Mucosa of gallbladder (tissue), 1 donor: ENCODE data around the gene ATP10A. TPM values are rescaled to one million over a fixed set of nuclear protein-coding genes. Genes with fewer than 3 reads are reported as not detected.
A peak's percentile ranks its signal among the peaks of the same experiment; 100 is the strongest.

Experiments
- DNase-seq: peaks from one replicate; pipeline ENCODE4 v3.0.0-alpha.2; 2020; ENCODE audit warnings: low spot score
- total RNA-seq: library from RNA; stranded (reverse); gene quantifications from one replicate; pipeline ENCODE4 v1.2.1, GENCODE V29; 2021
- donor health status: DM: no; HTN: no; CAD: no.

ATP10A gene
- total RNA-seq, 1 donor from 2014 or later = 19.8 TPM

DNA sequence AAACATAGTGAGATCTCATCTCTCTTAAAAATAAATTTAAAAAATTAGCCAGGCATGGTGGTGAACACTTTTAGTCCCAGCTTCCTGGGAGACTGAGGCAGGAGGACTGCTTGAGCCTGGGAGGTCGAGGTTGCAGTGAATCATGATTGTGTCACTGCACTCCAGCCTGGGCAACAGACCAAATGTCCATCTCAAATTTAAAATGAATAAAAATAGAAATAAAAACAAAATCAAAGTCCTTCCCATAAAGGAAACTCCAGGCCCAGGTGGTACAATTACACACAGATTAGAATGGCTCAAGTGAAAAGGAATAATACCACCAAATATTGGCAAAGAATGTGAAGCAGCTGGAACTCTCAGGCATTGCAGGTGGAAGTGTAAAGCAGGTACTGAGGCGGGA, 19.3 kb upstream of the ATP10A start:
- DNase-seq = no peak

DNA sequence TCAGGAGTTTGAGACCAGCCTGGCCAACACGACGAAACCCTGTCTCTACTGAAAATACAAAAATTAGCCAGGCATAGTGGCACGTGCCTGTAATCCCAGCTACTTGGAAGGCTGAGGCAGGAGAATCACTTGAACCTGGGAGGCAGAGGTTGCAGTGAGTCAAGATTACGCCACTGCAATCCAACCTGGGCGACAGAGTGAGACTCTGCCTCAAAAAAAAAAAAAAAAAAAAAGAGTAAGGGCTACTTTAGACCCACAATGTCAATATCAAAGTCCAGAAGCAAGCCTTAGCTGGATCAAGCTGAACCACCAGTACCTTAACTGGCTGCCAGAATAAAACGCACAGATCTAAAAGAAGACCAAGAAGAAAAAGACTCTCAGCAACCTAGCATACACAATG, 17.8 kb upstream of the ATP10A start:
- peak; percentile 51 for DNase-seq

- DNase-seq = no peak
Measured at GRCh38 chr15:25880411-25880810, 17.3 kb upstream of the ATP10A start.

DNA sequence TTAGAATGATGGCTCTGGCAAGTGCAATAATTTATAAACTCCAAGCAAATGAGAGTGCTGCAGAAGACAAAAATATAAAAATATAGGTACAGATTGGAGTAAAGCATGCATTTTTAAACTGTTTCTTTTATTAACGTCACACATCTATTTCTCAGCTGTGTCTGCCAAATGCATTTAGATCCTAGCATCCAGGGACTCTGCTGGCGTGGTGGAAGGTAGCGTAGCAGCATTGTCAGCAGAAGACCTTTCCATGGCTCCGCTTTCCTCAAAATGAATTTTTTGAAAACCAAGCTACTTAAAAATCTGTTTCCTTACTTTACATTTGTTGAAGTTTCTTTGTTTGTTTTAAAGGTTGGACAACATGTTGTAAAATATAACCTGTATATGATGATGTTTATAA, 16.3 kb upstream of the ATP10A start:
- DNase-seq = no peak

- no peak for DNase-seq
Measured at GRCh38 chr15:25877681-25878080, 14.6 kb upstream of the ATP10A start.

DNA sequence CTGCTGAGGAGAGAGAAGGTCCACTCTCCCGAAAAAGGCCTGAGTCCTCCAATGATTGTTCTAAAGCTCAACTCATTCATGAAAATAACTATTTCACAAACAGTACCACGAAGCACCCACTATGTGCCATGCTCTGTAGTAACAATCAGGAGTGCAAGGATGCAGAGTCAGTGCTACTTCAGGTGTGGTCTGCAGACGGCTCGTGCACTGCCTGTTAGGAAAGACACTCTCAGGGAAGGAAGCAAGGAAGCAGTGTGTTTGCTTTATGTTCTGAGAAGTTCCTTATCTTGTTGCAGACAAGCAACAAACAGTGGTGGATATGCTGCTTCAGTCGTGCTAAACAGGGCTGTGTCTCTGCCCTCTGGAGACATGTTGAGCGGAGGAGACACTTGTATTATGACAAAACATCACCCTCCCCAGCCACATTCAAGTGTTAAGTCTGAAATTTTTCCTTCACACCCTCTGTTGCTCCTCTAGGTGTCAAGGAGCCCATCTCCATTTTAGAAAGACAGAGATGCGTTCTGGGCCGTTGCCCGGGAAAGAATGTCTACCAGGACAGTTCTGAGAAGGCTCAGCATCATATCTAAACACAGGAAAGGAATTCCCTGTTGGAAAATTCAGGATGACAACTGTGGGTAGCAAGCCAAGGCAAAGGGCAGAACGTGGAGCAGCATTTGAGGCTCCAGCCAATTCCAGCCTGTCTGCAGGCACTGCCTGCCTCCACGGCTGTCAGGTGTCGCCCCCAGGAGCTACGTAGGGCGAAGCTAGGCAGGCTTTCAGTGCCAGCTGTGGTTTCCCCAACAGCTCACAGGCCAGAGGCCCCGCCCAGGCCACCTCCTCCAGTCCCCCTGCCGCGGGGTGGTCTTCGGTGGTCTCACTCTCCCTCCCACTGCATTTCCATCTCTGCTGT, 13.4 kb upstream of the ATP10A start:
- DNase-seq = no peak

DNA sequence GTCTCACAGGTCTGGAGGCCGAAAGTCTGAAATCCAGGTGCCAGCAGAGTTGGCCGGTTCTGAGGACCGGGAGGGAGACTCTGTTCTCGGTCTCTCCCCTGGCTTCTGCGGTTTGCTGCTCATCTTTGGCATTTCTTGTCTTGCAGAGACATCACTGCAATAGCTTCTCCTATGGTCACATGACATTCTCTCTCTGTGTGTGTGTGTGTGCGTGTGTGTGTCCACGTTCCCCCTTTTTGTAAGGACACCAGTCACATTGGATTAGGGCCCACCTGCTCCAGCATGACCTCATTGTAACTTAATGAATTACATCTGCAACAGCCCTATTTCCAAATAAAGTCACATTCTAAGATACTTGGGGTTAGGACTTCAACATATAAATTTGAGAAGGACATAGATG, 12.4 kb upstream of the ATP10A start:
- no peak for DNase-seq

DNA sequence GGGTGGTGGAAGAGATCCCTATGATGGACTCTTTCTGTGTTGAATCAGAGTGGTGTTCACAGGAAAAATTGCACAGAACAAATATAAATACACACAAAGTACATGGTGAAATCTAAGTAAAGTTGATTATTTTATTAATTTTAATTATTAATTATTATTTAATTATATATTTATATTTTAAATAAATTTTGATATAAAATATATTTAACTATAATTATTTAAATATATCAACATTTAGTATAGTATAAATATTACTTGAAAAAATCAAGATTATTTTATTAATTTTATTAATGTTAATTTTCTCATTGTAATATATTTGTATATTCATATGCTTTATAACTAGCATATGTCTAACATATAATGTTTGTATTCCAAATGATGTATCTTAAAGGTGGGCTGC, 11.3 kb upstream of the ATP10A start:
- DNase-seq = no peak

DNA sequence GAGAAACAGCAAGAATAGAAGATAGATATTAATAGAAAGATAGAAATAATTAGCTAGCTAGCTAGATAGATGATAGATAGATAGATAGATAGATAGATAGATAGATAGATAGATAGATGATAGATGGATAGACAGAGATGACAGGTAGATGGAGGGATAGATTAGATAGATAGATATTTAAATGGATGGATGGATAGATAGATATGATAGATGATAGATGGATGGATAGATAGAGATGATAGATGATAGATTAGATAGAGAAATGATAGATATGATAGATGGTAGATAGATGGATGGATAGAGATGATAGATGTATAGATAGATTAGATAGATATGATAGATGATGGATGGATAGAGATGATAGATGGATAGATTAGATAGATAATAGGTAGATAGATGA, 8.3 kb upstream of the ATP10A start:
- DNase-seq = no peak

GRCh38 chr15:25870938-25871337, 7.8 kb upstream of the ATP10A start:
- DNase-seq = no peak

DNA sequence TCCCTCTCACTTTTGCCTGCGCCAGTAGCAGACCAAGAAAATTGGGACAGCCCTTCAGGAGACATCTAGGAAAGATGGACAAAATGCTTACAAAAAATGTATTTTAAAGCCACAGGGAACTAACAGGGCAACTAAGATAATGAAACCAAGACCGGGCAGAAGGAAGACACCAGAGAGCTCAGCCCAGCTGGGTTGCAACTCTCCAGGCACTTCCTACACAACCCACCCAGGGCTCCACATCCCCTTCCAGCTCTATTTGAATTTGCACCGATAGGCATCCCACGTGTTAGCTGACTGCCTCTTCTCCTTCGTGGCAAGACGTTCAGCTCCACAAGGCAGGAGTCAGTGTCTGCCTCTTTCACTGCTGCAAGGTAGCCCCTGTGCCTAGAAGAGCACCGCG, 6.6 kb upstream of the ATP10A start:
- no peak for DNase-seq

GRCh38 chr15:25866874-25867273, 3.7 kb upstream of the ATP10A start:
- DNase-seq = no peak

DNA sequence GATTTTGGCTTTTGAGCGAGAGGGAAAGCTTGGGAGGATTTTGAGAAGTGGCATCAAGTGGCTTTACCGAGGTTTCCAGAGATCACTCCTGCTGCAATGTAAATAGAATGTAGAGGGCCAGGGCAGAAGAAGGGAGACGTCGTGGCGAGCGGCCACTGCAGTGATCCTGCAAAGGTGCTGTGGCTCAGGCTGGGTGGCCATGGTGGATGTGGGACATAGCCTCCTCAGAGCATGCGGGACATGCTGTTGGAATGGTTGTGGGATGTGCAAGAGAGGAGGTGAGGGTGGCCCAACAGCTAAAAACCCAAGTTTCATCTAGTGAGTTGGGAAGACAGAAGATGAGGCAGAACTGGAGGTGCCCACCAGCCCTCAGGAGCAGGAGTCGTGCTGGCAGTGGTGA, 3.1 kb upstream of the ATP10A start:
- DNase-seq = no peak

DNA sequence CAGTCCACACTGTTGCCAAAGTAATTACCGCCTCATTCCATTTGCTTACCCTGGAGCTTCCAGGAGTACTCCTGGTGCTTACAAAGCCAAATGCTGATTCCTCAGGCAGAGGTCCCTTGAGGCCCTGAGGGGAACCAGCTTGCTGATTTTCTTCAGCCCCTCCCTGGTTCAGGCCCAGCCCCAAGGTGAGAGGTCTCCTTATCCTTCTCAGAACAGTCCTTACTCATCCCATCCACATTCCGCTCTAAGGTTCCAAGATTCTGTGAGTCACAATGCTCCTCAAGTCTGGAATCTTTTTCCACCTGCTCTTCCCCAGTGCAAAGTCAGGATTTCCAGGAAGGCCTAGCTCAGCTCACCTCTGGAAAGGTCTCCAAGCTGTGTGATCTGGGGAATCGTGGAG, 1.8 kb upstream of the ATP10A start:
- DNase-seq = no peak

DNA sequence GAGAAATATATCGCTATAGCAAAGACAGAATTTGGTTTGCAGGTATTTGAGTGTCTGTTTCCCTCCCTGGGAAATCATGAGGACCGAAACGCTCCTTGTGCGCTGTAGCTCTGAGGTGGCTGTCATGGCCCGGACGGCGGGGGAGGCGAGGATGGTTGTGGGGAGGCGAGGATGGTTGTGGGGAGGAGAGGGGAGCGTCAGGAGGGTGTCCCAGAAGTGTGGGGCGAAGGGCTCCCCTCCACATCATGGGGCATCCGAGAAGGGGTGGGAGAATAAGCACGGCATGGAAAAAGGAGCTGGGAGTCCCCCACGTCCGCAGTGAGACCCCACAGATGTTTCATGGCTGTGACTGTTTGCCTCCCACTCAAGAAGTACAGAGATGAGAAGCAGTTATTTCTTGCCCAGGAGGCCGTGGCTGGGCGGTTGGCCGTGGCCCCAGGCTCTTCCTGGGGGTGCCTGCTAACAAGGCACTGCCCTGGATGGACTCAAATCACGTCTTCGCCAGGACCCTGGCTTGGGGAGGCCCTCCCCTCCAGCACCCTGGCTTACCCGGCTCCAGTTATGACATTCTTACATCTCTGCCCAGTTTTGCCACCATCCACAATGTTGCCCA, 947 bp upstream of the ATP10A start:
- no peak for DNase-seq

GRCh38 chr15:25862472-25863110, 536 bp downstream of the ATP10A start:
- DNase-seq = peak; percentile 54

- peak; percentile 36 for DNase-seq
Measured at GRCh38 chr15:25862071-25862471, 1.1 kb downstream of the ATP10A start.

DNA sequence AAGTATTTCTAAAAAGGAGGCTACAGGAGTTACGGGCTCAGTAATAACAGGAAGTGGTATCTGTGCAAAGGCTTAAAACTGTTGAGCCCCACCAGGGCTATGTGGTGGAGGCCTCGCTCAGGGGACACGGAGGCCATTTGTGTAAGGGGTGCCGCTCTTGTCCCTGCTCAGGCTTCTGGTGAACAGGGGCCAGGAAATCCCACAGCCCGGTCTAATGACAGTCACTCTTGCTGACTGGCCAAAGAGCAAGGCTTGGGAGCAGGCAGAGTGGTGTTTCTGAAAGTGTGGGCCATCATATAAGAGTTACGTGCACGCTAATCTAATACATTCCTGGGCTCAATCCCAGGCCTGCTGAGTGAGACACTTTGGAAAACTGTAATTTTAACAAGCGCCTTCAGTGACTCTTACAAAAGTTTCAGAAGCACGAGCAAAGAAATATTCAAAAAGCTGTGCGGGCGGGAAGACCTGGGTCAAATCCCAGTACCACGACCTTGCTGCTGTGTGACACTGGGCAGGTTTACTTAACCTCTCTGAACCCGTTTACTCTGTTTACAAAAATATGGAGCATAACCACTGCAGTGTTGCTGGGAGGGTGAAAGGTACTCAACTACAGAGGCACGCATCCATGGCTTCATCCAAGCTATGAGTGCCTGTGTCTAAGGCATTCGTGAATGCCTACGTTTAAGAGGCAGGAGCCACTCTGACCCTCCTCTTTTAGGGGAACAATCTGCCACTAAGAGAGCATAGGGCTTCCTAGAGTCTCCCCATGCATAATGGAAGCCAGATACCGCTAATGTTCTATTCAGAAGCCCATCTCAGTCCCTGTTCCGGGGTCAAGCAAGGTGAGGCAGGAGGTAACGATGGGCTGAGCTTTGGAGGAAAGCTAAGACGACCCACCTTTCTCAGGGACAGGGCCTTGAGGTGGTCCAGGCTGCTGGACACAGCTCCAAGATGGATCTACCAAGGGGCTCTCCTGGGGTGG, 2.0 kb downstream of the ATP10A start:
- DNase-seq = no peak

DNA sequence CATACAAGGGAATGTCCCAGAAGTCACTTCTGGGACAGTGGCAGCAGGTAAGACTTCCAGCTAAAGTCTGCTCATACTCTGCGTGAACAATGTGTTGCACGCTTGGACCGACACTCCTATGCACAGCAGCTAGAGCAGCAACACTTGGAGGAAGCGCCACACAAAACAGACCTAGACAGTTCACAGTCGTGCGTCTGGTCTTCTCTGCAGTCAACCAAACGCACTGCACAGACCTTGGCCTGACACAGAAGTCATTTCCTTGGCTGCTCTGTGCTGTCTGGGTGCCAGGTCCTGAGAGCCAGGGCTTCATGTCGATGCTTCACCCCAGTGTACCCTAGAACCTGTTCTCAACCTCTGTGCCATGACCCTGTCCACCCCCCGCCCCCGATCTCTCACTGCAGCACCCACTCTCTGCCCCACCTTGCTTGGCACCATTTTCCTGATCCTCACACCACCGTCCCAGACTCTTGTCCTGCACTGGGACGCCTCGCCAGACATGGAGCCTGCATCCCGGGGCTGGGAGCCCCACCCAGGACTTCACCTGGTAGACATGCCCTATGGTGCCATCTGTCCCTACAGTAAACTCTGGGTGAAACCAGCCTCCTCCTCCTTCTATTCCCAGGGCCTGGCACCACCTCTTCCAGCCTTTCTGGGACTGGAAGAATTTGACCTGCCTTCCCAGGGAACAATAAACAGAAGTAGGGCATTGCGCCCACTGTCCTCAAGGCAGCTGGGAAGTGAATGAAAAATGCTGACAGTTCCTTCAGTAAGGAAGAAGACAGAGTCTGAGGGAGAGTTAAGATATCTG, 3.1 kb downstream of the ATP10A start:
- peak; percentile 71 for DNase-seq

DNA sequence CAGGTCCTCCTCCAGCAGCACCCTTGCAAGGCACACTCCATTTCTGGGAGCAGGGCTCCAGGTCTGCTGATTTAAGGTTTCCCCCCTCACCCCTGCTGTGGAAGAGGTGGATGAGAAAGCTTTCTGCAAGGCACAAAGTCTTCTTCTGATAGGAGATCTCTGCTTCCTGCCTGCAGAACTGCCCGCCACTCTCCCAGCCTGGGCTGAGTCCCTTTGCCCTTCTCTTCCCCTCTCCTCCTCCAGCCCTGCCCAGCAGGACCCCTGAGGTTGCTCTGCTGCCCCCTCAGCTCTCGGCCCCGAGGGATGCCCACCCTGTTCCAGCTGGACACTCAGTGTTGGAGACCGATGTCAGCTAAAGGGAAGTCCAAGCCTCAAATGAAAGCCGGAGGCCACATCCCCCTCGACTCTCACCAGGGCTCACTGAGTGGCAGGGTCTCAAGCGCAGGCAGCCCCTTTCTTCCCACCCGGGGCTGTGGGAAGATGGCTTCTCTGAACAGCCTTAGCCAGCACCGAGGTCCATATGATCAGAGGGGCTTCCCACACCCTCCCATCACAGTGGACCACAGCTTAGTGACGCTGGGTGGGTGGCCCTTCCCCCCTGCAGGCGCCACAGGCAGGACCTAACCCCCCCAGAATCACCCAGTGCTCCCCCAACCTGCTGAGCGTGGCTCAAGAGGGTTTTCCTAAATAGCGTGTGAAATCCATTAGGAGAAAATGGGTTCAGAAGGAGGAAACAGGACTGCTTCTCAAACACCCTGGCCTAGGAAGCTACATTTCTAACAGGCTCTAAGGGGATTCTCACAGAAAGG, 4.0 kb downstream of the ATP10A start:
- DNase-seq = no peak
